HCEC 1CT (cell line): ENCODE results near the gene PTPRA.
"Not testable (repeated sequence)": the region's sequence is repeated elsewhere in the genome, so short reads cannot be mapped to it uniquely, and the experiment has no call there.

Experiments
- DNase-seq: peaks from one replicate; pipeline ENCODE4 v3.0.0-alpha.2; 2017

PTPRA gene

DNA sequence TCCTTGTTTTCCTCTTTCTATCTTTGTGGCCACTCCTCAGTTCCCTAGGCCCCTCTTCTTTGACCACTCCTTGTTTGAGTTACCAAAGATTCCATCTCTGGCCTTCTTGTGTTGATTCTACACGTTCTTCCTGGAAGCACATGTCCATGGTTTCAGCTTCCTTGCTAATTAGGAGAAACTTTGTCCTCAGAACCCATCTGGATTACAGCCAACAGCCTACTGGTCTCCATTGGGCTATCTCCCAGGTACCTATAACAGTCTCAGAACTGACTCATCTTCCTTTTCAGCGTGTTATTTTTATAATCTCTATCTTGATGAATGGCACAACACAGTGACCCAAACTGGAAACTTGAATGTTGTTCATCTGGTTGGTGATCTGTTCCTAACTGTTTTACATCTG, 17.5 kb downstream of the PTPRA start:
- DNase-seq = peak; percentile 18

GRCh38 chr20:2891343-2891742, 18.1 kb downstream of the PTPRA start:
- no peak for DNase-seq

DNA sequence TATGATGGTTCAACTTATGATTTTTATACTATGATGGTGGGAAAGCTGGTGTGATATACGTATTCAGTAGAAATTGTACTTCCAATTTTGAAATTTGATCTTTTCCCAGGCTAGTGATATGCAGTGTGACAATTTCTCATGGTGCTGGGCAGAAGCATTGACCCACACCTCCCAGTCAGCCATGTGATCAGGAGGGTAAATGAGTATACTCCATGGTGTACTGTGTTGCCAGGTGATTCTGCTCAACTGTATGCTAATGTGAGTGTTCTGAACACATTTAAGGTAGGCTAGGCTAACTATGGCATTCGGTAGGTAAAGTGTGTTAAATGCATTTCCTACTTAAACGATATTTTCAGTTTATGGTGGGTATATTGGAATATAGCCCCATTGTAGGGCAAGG, 19.1 kb downstream of the PTPRA start:
- DNase-seq = no peak

GRCh38 chr20:2894221-2894620, 20.9 kb downstream of the PTPRA start:
- DNase-seq = no peak

GRCh38 chr20:2895154-2895553, 21.9 kb downstream of the PTPRA start:
- not testable (repeated sequence) for DNase-seq

GRCh38 chr20:2899243-2899642, 26.0 kb downstream of the PTPRA start:
- no peak for DNase-seq

DNA sequence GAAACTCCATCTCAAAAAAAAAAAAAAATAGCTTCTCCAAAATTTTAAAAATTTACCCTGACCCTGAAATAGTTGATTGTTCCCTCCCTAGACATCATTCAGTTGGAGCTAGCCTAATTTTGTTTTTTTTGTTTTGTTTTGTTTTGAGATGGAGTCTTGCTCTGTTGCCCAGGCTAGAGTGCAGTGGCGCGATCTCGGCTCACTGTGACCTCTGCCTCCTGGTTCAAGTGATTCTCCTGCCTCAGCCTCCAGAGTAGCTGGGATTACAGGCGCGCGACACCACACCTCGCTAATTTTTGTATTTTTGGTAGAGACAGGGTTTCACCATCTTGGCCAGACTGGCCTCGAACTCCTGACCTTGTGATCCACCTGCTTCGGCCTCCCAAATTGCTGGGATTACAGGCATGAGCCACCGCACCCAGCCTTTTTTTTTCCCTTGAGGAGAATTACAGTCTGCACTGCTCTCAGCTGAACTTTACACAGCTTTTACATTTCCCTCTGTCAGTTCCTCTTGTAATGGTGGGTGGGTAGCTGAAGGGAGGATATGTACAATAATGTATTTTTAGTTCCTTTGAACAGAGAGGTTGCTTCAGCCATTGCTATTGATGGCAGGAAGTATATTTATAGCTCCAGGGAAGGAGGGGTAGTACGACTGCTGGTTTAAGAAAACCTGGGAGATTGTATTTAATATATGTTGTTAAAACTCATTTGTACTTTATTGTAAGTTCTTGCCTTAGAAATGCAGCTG, 27.7 kb downstream of the PTPRA start:
- DNase-seq = no peak

DNA sequence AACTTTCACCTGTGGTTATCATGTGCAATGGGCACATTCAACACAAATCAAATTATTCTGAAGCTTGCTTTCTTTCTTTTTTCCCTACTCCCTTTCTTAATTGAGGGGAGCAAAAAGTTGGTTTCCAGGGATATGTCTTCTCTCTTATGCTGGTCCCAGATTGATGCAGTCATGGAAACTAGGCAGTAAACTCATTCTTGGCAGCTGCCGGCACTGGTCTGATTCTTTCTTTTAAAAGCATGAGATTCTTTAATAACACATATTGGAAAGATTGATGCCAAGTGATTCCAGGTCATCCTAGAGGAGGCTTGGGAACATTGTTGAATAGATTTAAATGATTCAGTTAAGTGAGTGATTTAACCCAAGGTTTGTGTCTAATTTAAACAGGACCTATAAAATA, 29.0 kb downstream of the PTPRA start:
- no peak for DNase-seq

- no peak for DNase-seq
Observed at GRCh38 chr20:2902818-2903217, 29.5 kb downstream of the PTPRA start.

DNA sequence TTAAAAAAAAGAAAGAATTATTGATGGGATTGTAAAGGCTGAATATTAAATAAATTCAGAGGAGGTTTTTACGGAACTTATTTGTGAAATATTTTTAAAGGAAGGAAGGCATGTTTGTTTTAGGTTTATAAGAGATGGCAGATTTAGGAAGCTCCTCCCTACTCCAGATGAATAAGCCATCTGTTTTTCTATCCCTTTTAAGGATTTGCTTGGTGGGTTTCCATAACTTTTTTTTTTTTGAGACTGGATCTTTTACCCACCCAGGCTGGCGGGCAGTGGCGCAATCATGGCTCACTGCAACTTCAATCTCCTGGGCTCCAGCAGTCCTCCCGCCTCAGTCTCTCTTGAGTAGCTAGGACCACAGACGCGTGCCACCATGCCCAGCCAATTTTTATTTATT, 30.4 kb downstream of the PTPRA start:
- DNase-seq = no peak

GRCh38 chr20:2907519-2907918, 34.2 kb downstream of the PTPRA start:
- no peak for DNase-seq

GRCh38 chr20:2909953-2910352, 36.7 kb downstream of the PTPRA start:
- no peak for DNase-seq

DNA sequence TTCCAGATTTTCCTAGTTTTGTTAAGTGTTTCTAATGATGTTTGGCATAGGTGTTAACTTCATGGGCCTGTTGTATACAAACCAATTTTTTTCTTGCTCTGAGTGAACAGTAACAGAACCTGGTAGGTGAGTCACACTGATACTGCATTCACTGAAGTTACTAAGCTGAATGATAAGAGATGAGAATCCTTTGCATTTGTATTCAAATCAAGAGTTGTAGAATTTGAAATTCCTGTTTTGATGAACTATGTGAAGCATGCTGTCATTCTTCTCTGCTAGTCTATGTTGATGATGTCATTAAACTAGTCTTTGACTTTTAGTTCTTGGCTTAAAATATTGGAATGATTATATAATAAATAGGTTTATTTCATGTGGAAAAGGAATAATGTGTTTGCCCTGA, 37.9 kb downstream of the PTPRA start:
- no peak for DNase-seq

DNA sequence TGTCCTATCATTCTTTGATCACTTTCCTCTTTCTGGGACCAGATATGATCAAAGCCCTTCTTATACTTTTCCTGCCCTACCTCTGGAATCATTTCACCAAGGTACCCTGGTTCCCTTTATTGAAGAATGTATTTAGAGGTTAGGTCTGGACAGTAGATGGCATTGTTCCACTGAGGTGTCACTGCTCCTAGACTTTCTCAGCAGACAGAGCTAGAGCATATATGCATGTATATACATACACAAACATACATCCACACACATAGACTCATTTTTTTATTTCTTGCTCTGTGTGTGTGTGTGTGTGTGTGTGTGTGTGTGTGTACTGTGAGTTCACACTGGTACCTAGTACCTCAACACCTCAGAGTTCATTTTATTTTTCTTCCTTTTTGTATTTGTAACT, 40.9 kb downstream of the PTPRA start:
- no peak for DNase-seq

DNA sequence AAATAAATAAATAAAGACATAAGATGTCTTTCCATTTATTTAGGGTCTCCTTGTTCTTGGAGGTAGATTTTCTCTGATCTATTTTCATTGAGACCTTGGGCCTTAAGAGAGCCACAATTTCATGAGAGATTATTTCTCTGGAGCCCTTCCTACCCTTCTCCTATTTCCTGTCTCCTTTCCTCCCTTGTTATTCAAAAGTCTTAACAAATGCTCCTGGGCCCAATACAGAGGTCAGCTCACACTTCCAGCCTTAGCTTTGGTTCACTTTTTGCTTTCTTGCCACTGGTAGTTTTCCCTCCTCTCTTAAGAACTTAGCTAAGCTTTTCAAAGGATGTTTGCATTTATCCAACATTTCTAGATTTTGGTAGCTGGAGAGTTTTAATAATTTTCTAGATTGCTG, 44.0 kb downstream of the PTPRA start:
- no peak for DNase-seq

DNA sequence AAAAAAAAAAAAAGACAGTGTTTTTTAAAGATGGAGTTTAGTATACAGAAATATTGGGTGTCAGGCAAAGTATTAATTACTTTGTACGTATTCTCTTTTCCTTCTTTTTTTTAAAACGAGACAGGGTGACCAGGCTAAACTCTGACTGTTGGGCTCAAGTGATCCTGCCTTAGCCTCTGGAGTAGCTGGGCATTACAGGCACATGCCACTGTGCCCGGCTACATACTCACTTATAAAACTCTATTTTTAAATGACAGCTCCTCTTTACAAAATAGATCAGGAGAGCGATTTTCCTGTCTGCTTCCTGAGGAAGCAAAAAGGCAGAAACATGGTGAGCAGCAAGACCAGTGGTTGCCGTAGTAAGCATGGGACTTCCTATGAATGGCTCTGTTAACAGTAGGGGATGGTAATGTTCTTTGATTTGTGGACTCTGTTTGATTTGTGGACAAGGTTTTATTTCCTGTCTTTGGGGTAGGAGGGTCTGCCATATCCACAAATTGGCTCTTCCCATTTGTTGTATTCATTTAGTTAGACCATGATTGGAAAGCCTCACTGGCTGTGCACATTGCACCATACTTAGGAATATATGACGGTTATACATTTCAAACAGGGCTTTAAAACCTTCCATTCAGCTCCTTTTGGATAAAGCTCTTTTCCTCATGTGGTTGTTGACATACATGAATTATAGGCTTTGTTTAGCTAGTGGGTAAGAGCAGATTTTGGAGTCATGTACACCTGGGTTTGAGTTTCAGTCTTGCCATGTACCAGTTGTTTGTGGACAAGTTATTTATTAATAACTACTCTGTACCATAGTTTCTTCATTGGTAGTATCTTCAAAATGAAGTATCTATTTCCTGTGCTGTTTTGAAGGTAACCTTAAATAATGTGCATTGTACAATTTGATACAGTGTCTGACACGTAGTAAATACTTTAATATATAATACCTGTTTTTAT, 45.1 kb downstream of the PTPRA start:
- no peak for DNase-seq

GRCh38 chr20:2919518-2920245, 46.4 kb downstream of the PTPRA start:
- DNase-seq = no peak

- DNase-seq = no peak
Observed at GRCh38 chr20:2920473-2920872, 47.2 kb downstream of the PTPRA start.

GRCh38 chr20:2921506-2921905, 48.2 kb downstream of the PTPRA start:
- DNase-seq = no peak

DNA sequence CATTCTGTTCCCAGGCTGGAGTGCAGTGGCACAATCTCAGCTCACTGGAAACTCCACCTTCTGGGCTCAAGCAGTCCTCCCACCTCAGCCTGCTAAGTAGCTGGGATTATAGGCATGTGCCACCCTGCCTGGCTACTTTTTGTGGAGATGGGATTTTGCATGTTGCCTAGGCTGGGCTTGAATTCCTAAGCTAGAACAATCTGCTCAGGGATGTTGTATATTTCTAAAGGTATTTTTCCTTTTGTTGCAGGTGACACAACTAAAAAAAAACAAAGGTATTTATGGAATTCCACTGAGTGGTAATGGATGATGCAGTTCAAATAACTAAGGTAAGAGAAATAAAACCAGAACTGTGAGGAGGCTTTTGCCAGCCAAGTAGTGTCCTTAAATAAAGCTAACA, 49.7 kb downstream of the PTPRA start:
- DNase-seq = no peak

GRCh38 chr20:2930538-2930937, 57.3 kb downstream of the PTPRA start:
- DNase-seq = no peak

GRCh38 chr20:2932498-2932897, 59.2 kb downstream of the PTPRA start:
- no peak for DNase-seq

GRCh38 chr20:2937902-2938301, 64.6 kb downstream of the PTPRA start:
- DNase-seq = no peak

- DNase-seq = no peak
Observed at GRCh38 chr20:2942439-2942838, 69.2 kb downstream of the PTPRA start.
